ENCODE measurements around the gene CDC42BPA. TPM values are rescaled to one million over a fixed set of nuclear protein-coding genes. Genes with fewer than 3 reads are reported as not detected.
A peak's percentile ranks its signal among the peaks of the same experiment; 100 is the strongest.

CDC42BPA gene
- total and polyA plus RNA-seq, 9 of the 15 experiments (the other 6 are each of a cell fraction or from before 2014, with no cell fraction given) = 8.0 to 77.5 (median 52.1) TPM

DNA sequence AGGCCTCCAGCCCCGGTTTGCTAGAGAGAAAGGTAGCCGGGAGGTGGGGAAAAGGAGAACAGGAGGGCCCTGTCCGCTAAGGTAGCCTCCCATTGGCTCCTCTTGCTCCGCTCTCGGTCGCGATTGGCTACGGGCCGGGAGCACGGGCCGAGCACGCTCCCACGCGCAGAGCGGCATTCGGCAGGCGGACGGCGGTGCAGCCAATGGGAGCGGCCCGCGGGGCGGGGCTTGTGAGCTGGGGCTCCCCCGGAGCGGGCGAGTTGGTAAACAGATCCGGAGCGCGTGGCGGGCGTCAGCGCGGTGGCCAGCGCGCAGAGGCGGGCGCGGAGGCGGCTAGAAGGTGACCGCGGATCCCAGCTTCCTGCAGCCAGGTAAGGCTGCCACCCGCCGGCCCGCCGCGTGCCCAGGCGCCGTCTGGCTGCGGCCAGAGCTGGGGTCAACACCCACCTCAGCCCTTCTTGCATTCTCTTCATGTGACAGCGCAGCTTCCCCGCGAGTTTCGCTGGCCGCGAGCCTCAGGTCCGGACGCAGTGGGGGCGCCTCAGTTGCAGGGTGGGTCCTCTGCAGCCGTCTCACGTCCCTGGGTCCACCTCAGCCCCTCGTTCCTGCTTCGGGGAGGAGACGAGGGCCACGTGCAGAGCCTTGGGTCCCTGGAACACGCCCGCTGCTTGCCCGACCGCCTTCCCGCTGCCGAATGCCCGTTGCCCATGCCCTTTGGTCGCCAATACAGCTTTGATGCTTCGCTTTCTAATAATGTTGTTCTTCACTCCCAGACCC is 378.1 kb downstream of the CDC42BPA start, which contains the start of gene COQ8A (continued):
- TF ChIP-seq FOXK1 (CRISPR knock-in tag; IDR thresholded peaks at IDR 0.05; ENCODE audit: borderline replicate concordance) (no peak), CBX5 (IDR thresholded peaks at IDR 0.05; ENCODE audit: borderline replicate concordance, low read depth) (no peak), ZNF263 (CRISPR knock-in tag; IDR thresholded peaks at IDR 0.05; ENCODE audit: borderline replicate concordance) (peak; percentile 83; the same call in 1 of the 2 replicates), ETV5 (CRISPR knock-in tag; IDR thresholded peaks at IDR 0.05; ENCODE audit: low read depth) (peak; percentile 48; the same call in 1 of the 2 replicates), TEAD1 (CRISPR knock-in tag; IDR thresholded peaks at IDR 0.05) (peak in 1 of 2 experiments; percentile 65; a peak in 2 of 4 replicates), SMARCC2 (IDR thresholded peaks at IDR 0.05; ENCODE audit: low read depth) (0 out of 2 replicates have a peak, but pooled peaks have one; percentile 31), ZNF224 (CRISPR knock-in tag; IDR thresholded peaks at IDR 0.05) (peak; percentile 81; the same call in 1 of the 2 replicates), YY1 (IDR thresholded peaks at IDR 0.05; ENCODE audit: borderline replicate concordance in 1 of 3, control insufficient read depth in 1 of 3, extremely low read depth in 1 of 3, insufficient read depth in 3 of 3, insufficient read length in 1 of 3, insufficient replicate concordance in 2 of 3, low read depth in 1 of 3, low read length in 2 of 3) (peak in 2 of 3 experiments; percentile 5 to 49), ATF7 (IDR thresholded peaks at IDR 0.05) (peak; percentile 85), SMARCB1 (IDR thresholded peaks at IDR 0.05; ENCODE audit: insufficient read length, low read depth) (no peak), RBFOX2 (IDR thresholded peaks at IDR 0.05; ENCODE audit: low read depth, low read length) (peak; percentile 92)
- TF ChIP-seq, protein P1, sequence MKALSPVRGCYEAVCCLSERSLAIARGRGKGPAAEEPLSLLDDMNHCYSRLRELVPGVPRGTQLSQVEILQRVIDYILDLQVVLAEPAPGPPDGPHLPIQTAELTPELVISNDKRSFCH (CRISPR knock-in tag; IDR thresholded peaks at IDR 0.05) = no peak
- TF ChIP-seq, protein P1 (tag; IDR thresholded peaks at IDR 0.05) = peak; percentile 34; the same call in 1 of the 2 replicates
- TF ChIP-seq, protein P2, sequence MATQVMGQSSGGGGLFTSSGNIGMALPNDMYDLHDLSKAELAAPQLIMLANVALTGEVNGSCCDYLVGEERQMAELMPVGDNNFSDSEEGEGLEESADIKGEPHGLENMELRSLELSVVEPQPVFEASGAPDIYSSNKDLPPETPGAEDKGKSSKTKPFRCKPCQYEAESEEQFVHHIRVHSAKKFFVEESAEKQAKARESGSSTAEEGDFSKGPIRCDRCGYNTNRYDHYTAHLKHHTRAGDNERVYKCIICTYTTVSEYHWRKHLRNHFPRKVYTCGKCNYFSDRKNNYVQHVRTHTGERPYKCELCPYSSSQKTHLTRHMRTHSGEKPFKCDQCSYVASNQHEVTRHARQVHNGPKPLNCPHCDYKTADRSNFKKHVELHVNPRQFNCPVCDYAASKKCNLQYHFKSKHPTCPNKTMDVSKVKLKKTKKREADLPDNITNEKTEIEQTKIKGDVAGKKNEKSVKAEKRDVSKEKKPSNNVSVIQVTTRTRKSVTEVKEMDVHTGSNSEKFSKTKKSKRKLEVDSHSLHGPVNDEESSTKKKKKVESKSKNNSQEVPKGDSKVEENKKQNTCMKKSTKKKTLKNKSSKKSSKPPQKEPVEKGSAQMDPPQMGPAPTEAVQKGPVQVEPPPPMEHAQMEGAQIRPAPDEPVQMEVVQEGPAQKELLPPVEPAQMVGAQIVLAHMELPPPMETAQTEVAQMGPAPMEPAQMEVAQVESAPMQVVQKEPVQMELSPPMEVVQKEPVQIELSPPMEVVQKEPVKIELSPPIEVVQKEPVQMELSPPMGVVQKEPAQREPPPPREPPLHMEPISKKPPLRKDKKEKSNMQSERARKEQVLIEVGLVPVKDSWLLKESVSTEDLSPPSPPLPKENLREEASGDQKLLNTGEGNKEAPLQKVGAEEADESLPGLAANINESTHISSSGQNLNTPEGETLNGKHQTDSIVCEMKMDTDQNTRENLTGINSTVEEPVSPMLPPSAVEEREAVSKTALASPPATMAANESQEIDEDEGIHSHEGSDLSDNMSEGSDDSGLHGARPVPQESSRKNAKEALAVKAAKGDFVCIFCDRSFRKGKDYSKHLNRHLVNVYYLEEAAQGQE (IDR thresholded peaks at IDR 0.05; ENCODE audit: borderline replicate concordance) = no peak
- TF ChIP-seq, protein P2 (CRISPR knock-in tag; IDR thresholded peaks at IDR 0.05; ENCODE audit: low read depth) = peak; percentile 75
